Germinal center (tissue), 1 donor: ENCODE results near the gene ADCY7.

Experiments used
- DNase-seq: peaks from one replicate; pipeline ENCODE4 v3.0.0; 2012; ENCODE audit warnings: mixed read lengths, low spot score

ADCY7 gene

GRCh38 chr16:50298591-50299507 is 32.5 kb downstream of the ADCY7 start:
- DNase-seq = no peak

GRCh38 chr16:50299508-50300105 is 33.3 kb downstream of the ADCY7 start:
- DNase-seq = no peak

GRCh38 chr16:50300942-50301625 is 34.7 kb downstream of the ADCY7 start:
- no peak for DNase-seq

GRCh38 chr16:50301626-50302471 is 35.5 kb downstream of the ADCY7 start:
- no peak for DNase-seq

- no peak for DNase-seq
Measured at GRCh38 chr16:50302472-50303005, 36.2 kb downstream of the ADCY7 start.

GRCh38 chr16:50303041-50303604 is 36.8 kb downstream of the ADCY7 start:
- DNase-seq = no peak

GRCh38 chr16:50303605-50304466 is 37.5 kb downstream of the ADCY7 start:
- no peak for DNase-seq

- DNase-seq = no peak
Measured at GRCh38 chr16:50304467-50305440, 38.4 kb downstream of the ADCY7 start.

GRCh38 chr16:50305441-50306061 is 39.2 kb downstream of the ADCY7 start:
- no peak for DNase-seq

GRCh38 chr16:50306287-50306686 is 39.9 kb downstream of the ADCY7 start:
- DNase-seq = no peak

GRCh38 chr16:50308237-50308965 is 42.0 kb downstream of the ADCY7 start:
- DNase-seq = no peak

- no peak for DNase-seq
Measured at GRCh38 chr16:50309156-50309526, 42.8 kb downstream of the ADCY7 start.

GRCh38 chr16:50309527-50310307 is 43.4 kb downstream of the ADCY7 start:
- no peak for DNase-seq

- DNase-seq = no peak
Measured at GRCh38 chr16:50310308-50311133, 44.2 kb downstream of the ADCY7 start.

- DNase-seq = no peak
Measured at GRCh38 chr16:50311134-50311528, 44.8 kb downstream of the ADCY7 start.

GRCh38 chr16:50311891-50312501 is 45.6 kb downstream of the ADCY7 start:
- no peak for DNase-seq
